HG02870 (cell line): ENCODE results near the gene MOCS2.
A peak's percentile ranks its signal among the peaks of the same experiment; 100 is the strongest.
"Not testable (repeated sequence)": the region's sequence is repeated elsewhere in the genome, so short reads cannot be mapped to it uniquely, and the experiment has no call there.

Experiments used
- ATAC-seq: cut with Tn5 transposase; IDR thresholded peaks from one replicate; pipeline ENCODE4 v1.9.1; 2021; ENCODE audit warnings: mild to moderate bottlenecking, moderate library complexity; ENCODE audit not compliant: unreplicated experiment

MOCS2 gene, protein sequence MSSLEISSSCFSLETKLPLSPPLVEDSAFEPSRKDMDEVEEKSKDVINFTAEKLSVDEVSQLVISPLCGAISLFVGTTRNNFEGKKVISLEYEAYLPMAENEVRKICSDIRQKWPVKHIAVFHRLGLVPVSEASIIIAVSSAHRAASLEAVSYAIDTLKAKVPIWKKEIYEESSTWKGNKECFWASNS

DNA sequence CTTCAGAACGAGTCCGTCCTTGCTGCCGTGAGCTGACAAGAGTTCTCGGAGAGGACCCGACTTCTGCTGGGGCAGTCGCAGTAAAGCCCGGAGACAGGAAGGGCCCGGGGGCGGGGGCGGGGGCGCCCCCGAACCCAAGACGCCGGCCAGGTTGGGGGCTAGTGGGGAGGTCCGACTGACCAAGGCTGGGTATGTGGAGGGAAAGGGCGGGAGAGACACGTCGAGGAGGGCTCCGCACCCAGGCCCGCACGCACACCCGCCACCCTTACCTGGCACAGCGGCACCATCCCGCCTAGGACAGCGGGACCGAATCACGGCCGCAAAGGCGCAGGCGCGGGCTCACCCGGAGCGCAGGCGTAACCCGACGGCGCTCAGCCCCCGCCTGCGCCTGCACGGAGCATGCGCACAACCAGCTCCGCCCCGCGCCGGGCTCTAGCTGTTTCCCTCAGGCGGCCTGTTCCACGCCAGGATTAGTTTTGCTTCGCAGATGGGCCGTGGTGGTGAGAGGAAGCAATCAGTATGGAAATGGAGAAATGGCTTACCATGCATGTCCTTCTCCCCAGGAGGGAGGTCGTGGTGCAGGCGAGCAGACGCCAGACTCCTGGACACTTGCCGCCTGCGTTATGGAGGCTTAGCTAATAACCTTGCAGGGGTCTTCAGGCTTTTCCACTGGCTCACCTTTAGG lies at the start of gene MOCS2:
Gene MOCS2, minus strand, starts transcription at position 315 of the 685 bp plus-strand sequence. CDS start 2,583 bp downstream, outside the sequence.
- ATAC-seq, result peak; percentile 93

DNA sequence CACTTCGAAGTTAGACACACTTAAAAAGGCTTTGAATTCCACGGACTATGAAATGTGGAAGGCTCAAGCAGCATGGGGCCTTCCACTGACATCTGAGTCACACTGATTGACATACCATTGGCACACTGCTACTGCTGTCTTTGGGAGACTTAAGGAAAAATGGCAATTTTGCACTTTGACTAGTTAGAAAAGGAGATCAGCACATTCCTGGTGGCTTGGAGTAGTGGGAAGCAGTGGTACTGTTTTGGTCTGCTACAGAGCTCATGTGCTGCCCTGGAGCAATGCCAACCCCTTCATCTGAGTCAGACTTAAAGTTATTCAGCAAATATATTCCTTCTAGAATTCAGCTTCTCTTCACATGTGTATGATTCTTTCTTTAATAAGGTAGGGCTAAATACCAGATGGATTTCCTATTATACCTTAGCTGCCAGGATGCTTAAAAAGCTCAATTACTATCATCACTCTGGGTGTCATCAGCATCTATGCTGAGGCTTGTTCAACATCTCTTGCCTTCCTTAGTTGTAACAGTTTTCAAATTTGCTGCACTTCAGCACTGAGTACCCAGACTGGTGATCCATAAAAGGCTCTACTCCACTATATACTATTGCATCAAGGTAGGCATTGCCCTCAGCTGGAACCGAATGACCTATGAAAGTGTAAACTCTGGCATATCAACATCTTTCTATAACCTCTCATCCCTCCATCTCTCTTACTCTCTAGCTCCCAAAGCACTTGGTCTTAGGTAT lies 42.3 kb upstream of the MOCS2 start:
- no peak for ATAC-seq

DNA sequence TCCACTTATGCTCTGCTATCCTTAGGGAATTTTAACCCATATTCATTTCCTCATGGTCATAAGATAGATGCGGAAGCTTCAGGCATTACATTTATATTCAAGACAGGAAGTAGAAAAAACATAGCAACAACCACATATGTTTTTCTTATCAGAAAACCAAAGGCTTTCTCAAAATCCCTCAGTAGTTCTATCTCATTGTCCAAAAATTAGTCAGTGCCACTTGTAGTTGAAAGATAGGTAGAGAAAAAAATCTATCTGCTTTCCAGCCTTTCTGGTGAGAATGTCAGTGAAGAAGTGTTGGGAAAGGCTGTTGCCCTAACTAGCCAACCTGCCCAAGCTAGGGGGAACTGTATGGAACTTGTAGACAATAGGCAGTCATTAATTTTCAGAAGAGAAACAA lies 23.5 kb upstream of the MOCS2 start:
- ATAC-seq, result no peak

DNA sequence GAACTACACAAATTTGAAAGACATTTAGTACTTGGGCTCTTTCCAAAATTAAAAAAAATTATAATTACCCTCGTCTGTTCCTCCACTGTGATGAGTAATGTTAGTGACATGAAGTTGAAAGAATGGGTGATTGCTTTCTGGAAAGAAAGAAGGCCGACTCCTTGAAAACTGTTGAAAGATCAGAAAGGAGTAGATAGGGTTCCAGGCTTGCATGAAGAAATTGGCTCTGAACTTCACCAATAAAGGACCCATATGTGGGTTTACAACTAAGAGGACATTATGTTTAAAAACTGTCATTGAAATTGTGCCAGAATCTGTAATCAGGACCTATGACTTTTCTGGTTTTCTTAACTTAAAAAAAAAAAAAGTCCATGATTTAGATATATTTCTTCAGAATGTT lies 20.7 kb upstream of the MOCS2 start:
- ATAC-seq, result no peak

DNA sequence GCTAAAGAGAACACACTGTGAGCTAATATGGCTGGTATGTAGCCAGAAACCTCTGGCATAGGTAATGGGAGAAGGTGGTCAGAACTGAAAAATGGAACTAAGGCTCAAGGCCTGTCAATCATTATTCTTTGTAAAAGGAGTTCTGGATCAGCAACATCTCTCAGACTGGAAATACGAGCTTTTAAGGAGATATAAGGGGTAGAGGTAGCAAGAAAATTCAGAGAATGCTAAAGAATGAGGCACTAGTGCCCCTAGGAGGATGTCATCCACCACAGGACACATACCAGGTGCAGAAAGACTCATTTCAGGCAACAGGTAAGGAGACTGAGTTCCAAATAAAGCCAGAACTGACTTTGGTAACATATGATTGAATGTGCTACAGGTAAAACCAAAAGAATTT lies 18.9 kb upstream of the MOCS2 start:
- ATAC-seq, result no peak

DNA sequence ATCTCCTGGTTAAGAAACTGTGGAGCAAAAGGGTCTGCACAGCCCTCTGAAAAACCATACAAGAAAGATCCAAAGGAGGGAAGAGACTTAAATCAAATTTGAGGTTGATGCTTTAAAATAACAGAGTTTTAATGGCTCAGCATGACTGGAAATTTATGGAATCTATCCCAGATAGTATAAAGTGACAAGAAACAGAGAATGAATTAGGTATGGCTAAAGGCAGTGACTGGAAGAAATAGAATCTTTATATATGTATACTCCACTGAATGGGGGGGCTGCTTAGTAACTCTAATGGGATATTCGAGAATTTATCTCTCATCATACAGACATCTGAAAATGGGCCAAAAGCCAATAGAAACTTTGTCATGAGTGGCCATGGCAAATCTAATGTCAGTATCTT lies 17.6 kb upstream of the MOCS2 start:
- ATAC-seq, result no peak

DNA sequence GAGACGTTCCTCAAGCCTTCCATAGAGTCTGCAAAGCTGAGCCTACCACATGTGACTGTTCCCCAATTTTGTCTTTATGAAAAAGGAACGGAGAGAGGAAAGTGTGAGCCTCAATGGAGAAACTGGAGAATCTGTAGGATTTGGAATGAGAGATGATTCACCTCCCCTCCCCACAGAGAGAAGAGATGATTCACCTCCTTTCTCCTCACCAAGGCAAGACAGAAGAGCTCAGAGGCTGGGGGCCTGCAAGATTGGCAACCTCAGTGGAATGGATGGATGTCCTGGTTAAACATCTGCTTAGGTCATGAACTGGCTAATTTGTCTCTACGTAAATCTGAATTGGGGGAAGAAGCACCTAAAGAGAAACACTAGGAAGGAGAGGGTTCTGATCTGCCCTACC lies 17.0 kb upstream of the MOCS2 start:
- no peak for ATAC-seq

DNA sequence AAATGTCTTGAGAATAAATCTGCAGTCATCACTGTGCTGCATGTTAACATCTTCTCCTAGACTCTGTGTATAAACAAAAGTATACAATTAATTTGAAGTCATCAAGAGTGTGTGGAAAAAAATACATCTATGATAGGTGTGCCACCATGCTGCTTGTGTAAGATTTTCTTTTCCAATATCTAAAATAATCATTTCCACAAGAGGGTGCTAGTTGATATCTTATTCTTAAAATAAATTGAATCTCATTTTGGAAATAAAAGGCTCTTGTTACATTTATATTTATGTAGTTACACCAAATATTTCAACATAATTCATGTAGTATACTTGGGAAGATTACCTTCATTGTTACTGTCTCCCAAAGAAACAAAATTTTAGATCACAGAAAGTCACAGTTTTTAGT lies 14.1 kb upstream of the MOCS2 start:
- no peak for ATAC-seq

DNA sequence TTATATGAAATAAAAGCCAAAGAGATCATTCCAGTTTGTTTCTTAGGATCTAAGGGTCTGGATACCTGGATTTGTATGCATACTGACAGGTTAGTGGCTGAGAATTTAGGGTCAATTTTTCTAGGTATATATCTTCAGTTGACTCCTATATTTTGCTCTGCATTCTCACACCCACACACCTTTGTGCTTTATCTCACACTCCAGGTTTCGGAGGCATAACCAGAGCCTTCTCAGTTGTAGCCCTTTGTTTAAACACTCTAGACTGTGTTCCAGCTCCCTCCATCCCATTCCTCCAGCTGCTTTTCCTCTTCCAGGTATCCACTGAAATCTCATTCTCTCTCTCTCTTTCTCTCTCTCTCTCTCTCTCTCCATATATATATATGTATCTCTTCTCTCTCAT lies 10.6 kb upstream of the MOCS2 start:
- ATAC-seq, result no peak

DNA sequence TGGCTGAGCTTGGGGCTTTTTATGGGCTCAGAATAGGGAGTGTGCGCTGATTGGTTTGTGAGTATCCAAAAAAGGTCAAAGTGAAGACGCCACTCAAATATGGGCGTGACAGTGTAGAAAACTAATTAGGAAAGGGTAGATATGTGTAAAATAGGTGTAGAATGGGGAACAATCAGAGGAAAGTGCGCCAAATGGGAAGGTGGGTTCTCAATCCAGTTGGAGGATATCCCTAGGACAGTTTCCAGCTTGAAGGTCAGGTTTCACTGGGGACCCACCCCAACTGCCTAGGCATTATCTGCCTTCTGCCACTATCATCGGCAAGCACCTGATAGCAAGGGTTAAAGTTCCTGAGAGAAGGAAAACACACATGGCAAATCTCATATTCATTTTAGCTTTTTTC lies 9.3 kb upstream of the MOCS2 start:
- no peak for ATAC-seq

DNA sequence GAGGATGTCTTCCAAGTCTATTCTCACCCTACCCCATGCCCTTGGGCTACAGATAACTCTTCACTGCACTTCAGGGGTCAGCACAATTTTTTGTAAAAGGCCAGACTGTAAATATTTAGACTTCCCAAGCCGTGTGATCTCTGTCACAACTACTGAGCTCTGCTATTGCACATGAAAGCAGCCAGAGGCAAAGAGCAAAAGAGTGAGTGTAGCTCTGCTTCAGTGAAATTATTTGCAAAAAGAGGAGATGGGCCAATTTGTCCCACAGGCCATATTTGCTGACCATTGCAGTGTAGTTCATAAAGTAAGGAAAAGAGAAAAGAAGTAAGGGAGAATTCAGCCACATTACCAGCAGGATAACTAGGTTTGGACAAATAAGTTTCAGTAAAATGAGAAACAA lies 7.0 kb upstream of the MOCS2 start:
- ATAC-seq, result no peak

DNA sequence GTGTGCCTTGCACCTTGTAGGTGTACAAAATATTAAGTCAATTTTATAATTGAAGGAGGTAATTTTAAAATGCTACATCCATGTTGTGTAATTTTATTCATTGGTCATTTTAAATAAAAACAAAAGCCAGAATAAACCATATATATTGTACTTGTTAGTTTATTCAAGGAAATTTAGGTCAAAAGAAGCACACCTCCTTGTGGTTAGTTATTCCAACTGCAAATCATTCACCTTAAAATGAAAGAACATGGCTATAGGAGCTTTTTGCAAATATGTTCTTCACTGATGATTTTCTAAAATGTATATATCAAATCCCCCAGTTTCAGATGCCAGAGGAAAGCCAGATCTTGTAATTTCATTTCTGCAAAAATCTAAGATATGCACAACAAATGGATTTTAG lies 5.4 kb upstream of the MOCS2 start:
- no peak for ATAC-seq

DNA sequence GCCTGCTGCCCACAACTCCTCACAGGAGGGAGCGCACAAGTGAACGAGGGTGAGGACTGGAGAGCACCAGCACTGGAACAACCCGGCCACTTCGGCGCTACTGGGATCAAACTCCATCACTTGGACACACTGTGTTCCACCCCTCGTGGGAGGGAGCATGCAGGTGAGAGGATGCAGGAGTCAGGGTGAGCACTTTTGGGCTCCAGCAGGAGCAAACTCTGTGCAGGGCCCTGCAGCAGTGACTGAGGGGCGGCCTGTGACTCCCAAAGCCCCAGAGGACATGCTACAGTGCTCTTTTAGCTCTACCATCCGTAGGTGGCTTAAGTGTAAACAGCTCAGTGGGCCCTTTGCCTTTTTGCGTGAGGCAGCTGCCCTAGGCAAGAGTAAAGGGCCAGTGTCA lies 4.4 kb upstream of the MOCS2 start:
- ATAC-seq, result no peak

DNA sequence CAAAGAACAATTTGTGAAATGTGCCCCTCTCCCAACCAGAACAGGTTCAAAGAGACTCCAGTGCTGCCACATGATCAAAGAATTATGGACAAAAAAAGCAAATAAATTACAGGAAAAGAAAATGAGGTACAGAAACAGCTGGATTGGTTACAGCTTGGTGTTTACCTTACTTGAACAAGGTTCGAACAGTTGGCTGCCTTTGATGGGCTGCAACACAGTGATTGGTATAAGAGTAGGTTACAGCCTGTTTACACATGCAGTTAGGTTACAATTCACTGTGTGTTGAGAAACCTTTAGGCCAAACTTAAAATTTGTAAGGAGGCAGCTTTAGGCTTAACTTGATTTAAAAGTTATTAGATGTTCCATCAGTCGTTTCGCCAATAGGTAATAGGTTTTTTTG lies 3.4 kb upstream of the MOCS2 start:
- ATAC-seq, result no peak

DNA sequence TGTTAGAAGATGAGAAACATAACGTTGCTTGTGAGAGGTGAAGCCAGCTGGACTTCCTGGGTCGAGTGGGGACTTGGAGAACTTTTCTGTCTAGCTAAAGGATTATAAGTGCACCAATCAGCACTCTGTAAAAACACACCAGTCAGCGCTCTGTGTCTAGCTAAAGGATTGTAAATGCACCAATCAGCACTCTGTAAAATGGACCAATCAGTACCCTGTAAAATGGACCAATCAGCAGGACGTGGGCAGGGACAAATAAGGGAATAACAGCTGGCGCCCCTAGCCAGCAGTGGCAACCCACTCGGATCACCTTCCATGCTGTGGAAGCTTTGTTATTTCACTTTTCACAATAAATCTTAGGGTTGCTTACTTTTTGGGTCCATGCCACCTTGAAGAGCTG lies 2.8 kb upstream of the MOCS2 start:
- not testable (repeated sequence) for ATAC-seq

DNA sequence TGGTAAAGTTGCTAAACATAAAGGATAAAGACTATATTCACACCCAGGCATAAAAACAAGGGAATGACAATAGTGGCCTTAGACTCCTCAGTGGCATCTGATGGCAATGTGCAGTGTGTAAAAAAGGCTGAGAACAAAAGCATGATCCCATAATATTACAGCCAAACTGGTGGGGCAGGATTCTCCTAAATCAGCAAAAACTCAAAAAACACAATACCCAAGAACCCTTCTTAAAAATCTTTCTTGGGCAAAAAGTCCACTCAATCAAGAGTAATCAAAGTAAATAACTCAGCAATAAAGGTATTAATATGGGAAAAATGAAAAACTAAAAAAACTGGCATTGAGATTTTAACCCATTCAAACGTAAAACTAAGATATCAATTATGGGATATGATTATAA lies 1.6 kb upstream of the MOCS2 start:
- no peak for ATAC-seq

DNA sequence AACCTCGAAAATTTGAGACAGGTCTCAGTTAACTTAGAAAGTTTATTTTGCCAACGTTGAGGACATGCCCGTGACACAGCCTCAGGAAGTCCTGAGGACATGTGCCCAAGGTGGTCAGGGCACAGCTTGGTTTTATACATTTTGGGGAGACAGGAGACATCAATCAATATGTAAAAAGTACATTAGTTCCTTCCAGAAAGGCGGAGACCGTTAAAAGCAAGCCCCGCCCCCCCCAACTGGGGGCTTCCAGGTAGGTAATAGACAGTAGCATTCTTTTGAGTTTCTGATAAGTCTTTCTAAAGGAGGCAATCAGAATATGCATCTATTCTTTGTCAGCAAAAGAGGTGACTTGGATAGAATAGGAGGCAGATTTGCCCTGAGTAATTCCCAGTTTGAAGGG lies 599 bp upstream of the MOCS2 start:
- no peak for ATAC-seq

DNA sequence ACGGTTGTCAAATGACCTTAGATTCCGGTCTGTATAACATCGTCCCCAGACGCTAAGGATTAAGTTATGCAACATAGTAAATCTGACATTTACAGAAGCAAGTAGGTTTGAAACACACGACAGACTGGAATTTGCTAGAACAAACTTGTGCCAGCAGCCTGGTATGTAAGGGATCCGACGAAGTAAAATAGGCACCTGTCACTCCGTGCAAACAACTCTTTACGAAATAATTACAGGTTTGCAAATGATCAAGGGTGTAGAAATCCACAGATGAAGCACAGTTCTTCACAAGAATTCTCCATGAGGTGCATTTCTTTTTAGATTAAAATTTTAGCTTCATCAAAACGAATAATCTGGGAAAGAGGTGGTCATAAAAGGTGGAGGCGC lies 508 bp downstream of the MOCS2 start:
- ATAC-seq, result peak; percentile 7

DNA sequence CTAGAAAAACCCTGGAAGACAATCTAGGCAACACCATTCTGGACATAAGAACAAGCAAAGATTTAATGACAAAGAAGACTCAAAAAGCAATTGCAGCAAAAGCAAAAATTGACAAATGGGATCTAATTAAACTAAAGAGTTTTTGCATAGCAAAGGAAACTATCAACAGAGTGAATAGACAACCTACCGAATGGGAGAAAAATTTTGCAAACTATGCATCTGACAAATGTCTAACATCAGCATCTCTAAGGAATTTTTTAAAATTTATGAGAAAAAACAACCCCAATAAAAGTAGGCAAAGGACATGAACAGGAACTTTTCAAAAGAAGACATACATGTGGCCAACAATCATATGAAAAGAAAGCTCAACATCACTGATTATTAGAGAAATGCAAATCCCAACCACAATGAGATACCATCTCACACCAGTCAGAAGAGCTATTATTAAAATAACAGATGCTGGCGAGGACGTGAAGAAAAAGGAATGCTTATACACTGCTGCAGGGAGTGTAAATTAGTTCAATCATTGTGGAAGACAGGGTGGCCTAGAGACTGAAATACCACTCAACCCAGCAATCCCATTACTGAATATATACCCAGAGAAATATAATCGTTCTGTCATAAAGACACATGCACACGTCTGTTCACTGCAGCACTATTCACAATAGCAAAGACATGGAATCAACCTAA lies 3.8 kb downstream of the MOCS2 start:
- ATAC-seq, result no peak

DNA sequence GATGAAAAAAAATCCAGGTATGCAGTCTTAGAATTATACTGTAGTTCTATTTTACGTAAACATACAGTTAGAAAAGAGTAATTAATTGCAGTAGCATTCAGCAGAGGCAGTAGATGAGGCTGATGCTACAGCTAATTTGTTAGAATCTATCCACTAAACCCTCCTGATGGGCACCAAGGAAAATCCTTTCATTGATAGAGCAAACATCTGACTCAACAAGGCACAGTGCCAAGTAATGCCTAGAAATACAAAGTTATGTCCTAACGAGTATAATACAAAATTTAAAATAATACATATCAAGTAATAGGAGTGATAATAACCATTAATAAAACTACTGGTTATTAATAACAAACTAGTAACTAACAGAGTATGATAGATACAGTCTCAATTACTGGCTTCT lies 9.0 kb downstream of the MOCS2 start:
- ATAC-seq, result no peak

DNA sequence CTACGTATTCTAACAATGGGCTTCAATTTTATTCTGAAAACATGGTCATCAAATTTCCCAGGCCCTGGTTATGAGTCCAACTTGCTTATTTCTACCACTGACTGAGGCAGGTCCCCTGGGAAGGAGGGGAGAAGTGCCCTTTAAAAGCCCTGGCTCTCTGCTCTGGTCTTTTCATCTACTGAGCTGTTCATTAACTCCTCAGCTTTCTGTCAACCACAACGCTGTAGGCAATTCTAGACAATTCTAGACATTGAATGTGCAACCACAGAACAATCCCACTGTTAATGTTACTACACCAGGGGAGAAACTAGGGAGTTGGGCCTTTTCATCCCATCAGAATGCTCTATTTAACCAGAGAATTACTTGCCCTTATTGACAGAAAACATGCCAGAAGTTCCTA lies 10.0 kb downstream of the MOCS2 start:
- no peak for ATAC-seq
